Measurements from ENCODE around the gene PRAME.
"Not testable (repeated sequence)": the region's sequence is repeated elsewhere in the genome, so short reads cannot be mapped to it uniquely, and the experiment has no call there.

The PRAME gene

GRCh38 chr22:22558972-22559603 is at the start of gene PRAME:
TSS of gene PRAME (minus strand) at chr22:22559265. CDS start at chr22:22556832, 2,433 bp downstream.
- in situ Hi-C loops (cut with MboI; ENCODE audit: low sequenced_read_pairs) = no loop called here

GRCh38 chr22:22608022-22608421 is 49.0 kb upstream of the PRAME start:
- in situ Hi-C loops (cut with MboI; ENCODE audit: low sequenced_read_pairs) = not testable (repeated sequence)

- in situ Hi-C loops (cut with MboI; ENCODE audit: low sequenced_read_pairs) = no loop called here
These were observed 46.0 kb upstream of the PRAME start for GRCh38 chr22:22605074-22605404.

GRCh38 chr22:22604326-22605073 is 45.4 kb upstream of the PRAME start:
- in situ Hi-C loops (cut with MboI; ENCODE audit: low sequenced_read_pairs) = no loop called here

- in situ Hi-C loops (cut with MboI; ENCODE audit: low sequenced_read_pairs) = no loop called here
These were observed 44.4 kb upstream of the PRAME start for GRCh38 chr22:22603470-22603947.

- in situ Hi-C loops (cut with MboI; ENCODE audit: low sequenced_read_pairs) = no loop called here
These were observed 41.6 kb upstream of the PRAME start for GRCh38 chr22:22600531-22601261.

- in situ Hi-C loops (cut with MboI; ENCODE audit: low sequenced_read_pairs) = no loop called here
These were observed 40.2 kb upstream of the PRAME start for GRCh38 chr22:22599248-22599647.

- in situ Hi-C loops (cut with MboI; ENCODE audit: low sequenced_read_pairs) = no loop called here
These were observed 39.1 kb upstream of the PRAME start for GRCh38 chr22:22598144-22598543.

GRCh38 chr22:22595001-22595835 is 36.2 kb upstream of the PRAME start:
- in situ Hi-C loops (cut with MboI; ENCODE audit: low sequenced_read_pairs) = no loop called here

GRCh38 chr22:22593964-22594656 is 35.0 kb upstream of the PRAME start:
- in situ Hi-C loops (cut with MboI; ENCODE audit: low sequenced_read_pairs) = no loop called here

GRCh38 chr22:22593250-22593649 is 34.2 kb upstream of the PRAME start:
- in situ Hi-C loops (cut with MboI; ENCODE audit: low sequenced_read_pairs) = no loop called here

- in situ Hi-C loops (cut with MboI; ENCODE audit: low sequenced_read_pairs) = no loop called here
These were observed 32.6 kb upstream of the PRAME start for GRCh38 chr22:22591348-22592299.

GRCh38 chr22:22590136-22590891 is 31.2 kb upstream of the PRAME start:
- in situ Hi-C loops (cut with MboI; ENCODE audit: low sequenced_read_pairs) = no loop called here

- in situ Hi-C loops (cut with MboI; ENCODE audit: low sequenced_read_pairs) = no loop called here
These were observed 29.6 kb upstream of the PRAME start for GRCh38 chr22:22588485-22589164.

GRCh38 chr22:22587577-22588188 is 28.6 kb upstream of the PRAME start:
- in situ Hi-C loops (cut with MboI; ENCODE audit: low sequenced_read_pairs) = no loop called here

- in situ Hi-C loops (cut with MboI; ENCODE audit: low sequenced_read_pairs) = no loop called here
These were observed 25.7 kb upstream of the PRAME start for GRCh38 chr22:22584722-22585121.

GRCh38 chr22:22583030-22583429 is 24.0 kb upstream of the PRAME start:
- in situ Hi-C loops (cut with MboI; ENCODE audit: low sequenced_read_pairs) = no loop called here

GRCh38 chr22:22581524-22581923 is 22.5 kb upstream of the PRAME start:
- in situ Hi-C loops (cut with MboI; ENCODE audit: low sequenced_read_pairs) = not testable (repeated sequence)

All from HL-60/S4 treated with retinoic acid at 250 ng/mL for 4 days and 3 days (cell line).